BJ (cell line): ENCODE measurements around the gene PFKP. TPM values are rescaled to one million over a fixed set of nuclear protein-coding genes. Genes with fewer than 3 reads are reported as not detected.

ENCODE experiments used
- CTCF ChIA-PET: fragments of 350-600 bp; formaldehyde crosslinking; extraction: SDS; loops from one replicate; lab custom pipeline; 2021; ENCODE audit warnings: antibody characterized with exemption, inconsistent platforms; lab: Yijun Ruan, JAX
- POLR2A ChIA-PET: fragments of 300-600 bp; sonication (Branson Sonifier 250); formaldehyde crosslinking; extraction: SDS; loops from one replicate; lab custom pipeline; 2021; ENCODE audit warnings: antibody characterized with exemption; lab: Charles Lee
- DNase-seq: peaks from one replicate; pipeline ENCODE4 v3.0.0-alpha.2; 2011; ENCODE audit warnings: low read depth
- H3K27me3 ChIP-seq: 2 replicates; pipeline ENCODE4 v1.6.0; 2011; ENCODE audit warnings: low read length; ENCODE audit not compliant: control insufficient read depth, insufficient read depth
- H3K36me3 ChIP-seq: 2 replicates; pipeline ENCODE4 v1.5.1; 2011; ENCODE audit warnings: low read length; ENCODE audit not compliant: control insufficient read depth, insufficient read depth
- H3K4me3 ChIP-seq: 2 replicates; pipeline ENCODE4 v1.5.1; 2011; ENCODE audit warnings: low read depth, mild to moderate bottlenecking, control low read depth, low read length
- polyA plus RNA-seq: library from polyadenylated mRNA; depleted of rRNA; stranded (reverse); fragments of >200 nt; gene quantifications from 2 replicates; pipeline ENCODE4 v1.2.3, GENCODE V29; 2011
- TF ChIP-seq, protein P1 (sequence below): IDR thresholded peaks from 2 replicates; pipeline ENCODE4 v1.5.1; 2011; ENCODE audit warnings: low read depth, mild to moderate bottlenecking, control low read depth, inconsistent platforms, low read length, moderate library complexity; ENCODE audit not compliant: insufficient read depth

PFKP gene
- polyA plus RNA-seq, 1 experiment = 138 TPM

- ChIA-PET CTCF (interaction anchor here (1.3 to 1.6 kb wide), 2 partner anchors 20 to 30 kb away, joined by 3 to 4 read pairs; no protein-coding TSS in a partner anchor), POLR2A (no interaction called here)
- TF ChIP-seq, protein P1, sequence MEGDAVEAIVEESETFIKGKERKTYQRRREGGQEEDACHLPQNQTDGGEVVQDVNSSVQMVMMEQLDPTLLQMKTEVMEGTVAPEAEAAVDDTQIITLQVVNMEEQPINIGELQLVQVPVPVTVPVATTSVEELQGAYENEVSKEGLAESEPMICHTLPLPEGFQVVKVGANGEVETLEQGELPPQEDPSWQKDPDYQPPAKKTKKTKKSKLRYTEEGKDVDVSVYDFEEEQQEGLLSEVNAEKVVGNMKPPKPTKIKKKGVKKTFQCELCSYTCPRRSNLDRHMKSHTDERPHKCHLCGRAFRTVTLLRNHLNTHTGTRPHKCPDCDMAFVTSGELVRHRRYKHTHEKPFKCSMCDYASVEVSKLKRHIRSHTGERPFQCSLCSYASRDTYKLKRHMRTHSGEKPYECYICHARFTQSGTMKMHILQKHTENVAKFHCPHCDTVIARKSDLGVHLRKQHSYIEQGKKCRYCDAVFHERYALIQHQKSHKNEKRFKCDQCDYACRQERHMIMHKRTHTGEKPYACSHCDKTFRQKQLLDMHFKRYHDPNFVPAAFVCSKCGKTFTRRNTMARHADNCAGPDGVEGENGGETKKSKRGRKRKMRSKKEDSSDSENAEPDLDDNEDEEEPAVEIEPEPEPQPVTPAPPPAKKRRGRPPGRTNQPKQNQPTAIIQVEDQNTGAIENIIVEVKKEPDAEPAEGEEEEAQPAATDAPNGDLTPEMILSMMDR = no peak
- Histone ChIP-seq H3K27me3 (no peaks in the 10 kb centered on the region), H3K36me3 (peaks cover 6% of the 10 kb centered on the region), H3K4me3 (no peak overlapping the region)
- no peak for DNase-seq
Measured at GRCh38 chr10:3074985-3075600, 7.7 kb downstream of the PFKP start.

DNA sequence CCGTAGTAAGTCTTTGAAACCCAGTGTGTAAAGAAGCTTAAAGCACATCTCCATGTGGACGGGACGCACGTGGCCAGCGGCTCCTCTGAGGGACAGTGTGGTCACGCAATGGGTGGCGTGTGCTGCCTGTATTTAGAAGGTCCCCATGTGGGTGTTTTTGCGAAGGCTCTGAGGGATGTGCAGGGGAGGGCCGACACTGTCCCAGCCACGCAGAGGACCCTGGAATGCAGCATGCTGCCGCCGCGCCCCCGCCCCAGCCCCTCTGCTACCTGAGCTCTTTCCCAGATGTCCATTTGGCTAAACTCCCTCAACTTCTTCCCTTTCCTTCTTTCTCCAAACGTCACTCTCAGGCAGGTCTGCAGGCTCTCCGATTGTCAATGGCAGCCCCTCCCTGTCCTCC, 8.8 kb downstream of the PFKP start:
- POLR2A ChIA-PET = no interaction called here
- Histone ChIP-seq H3K4me3 (no peak overlapping the region), H3K36me3 (peaks cover 6% of the 10 kb centered on the region), H3K27me3 (no peaks in the 10 kb centered on the region)
- CTCF ChIA-PET = interaction anchor here (1.6 kb wide), 1 partner anchor 31 kb away, joined by 3 read pairs; no protein-coding TSS in a partner anchor
- TF ChIP-seq, protein P1 = no peak
- no peak for DNase-seq

DNA sequence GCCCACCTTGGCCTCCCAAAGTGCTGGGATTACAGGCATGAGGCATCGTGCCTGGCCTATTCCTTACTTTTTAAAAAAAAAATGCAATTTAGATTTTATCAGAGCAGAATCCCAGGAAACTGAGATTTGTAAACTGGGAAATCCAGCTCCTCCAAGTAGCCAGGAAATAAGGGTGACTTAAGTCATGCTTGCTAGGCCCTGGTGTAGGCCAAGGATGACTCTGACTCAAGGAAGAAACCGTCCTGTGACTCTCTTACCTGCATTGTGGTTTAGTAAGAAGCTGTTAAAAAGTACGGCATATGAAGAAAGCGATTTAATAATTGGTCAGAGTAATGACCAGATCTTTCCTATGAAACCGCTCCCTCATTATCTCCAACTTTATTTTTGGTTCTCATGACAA, 10.2 kb downstream of the PFKP start:
- DNase-seq = no peak
- Histone ChIP-seq H3K27me3 (no peaks in the 10 kb centered on the region), H3K4me3 (no peak overlapping the region), H3K36me3 (peaks cover 6% of the 10 kb centered on the region)
- TF ChIP-seq, protein P1 = no peak
- ChIA-PET CTCF (interaction anchor here (0.6 to 0.9 kb wide), 3 partner anchors 21 to 139 kb away, joined by 3 read pairs; no protein-coding TSS in a partner anchor), POLR2A (no interaction called here)

- TF ChIP-seq, protein P1 = 0 out of 2 replicates have a peak, but pooled peaks have one; percentile 11
- CTCF ChIA-PET = interaction anchor here (0.6 kb wide), 1 partner anchor 23 kb away, joined by 3 read pairs; no protein-coding TSS in a partner anchor
- Histone ChIP-seq H3K36me3 (peaks cover 7% of the 10 kb centered on the region), H3K4me3 (no peak overlapping the region), H3K27me3 (no peaks in the 10 kb centered on the region)
- POLR2A ChIA-PET = no interaction called here
- no peak for DNase-seq
Measured at GRCh38 chr10:3077940-3078630, 10.7 kb downstream of the PFKP start.

DNA sequence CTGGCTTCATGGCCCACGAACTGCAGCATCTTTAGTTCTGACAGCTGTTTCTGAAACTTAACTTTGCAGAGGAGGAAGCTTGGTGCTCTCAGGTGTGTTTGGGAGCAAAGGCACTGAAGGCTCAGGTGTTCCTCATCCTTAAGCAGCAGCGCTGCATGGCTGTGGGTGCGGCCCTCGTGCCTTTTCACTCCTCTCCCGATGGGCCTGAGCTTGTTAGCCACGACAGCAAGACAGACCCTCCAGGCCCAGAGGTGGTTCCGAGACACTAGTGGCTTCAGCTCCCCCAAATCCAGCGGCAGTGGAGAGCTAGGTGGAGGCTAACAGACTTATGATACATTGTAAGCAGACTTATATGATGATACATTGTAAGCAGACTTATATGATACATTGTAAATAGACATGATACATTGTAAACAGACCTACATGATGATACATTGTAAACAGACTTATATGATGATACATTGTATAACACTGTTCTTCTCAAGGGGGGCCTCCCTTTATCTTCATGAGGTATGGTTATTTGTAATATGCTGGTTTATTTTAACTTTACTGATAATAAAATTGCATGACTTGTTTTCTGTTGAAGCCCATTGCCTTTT, 14.1 kb downstream of the PFKP start:
- H3K36me3 ChIP-seq = peaks cover 5% of the 10 kb centered on the region
- DNase-seq = no peak
- CTCF ChIA-PET = interaction anchor here (0.5 kb wide), 1 partner anchor 28 kb away, joined by 3 read pairs; no protein-coding TSS in a partner anchor
- no peak overlapping the region for H3K4me3 ChIP-seq
- TF ChIP-seq, protein P1 = no peak
- H3K27me3 ChIP-seq = no peaks in the 10 kb centered on the region
- POLR2A ChIA-PET = no interaction called here
